VCaP (cell line): ENCODE measurements around the gene EIF4G2.
"Not testable (repeated sequence)": the region's sequence is repeated elsewhere in the genome, so short reads cannot be mapped to it uniquely, and the experiment has no call there.

Experiments
- H3K27ac ChIP-seq: fragments of 450-650 bp; 2 replicates; pipeline ENCODE4 v1.5.1; 2017
- TF ChIP-seq, protein P1 (sequence below): fragments of 450-650 bp; conservative IDR thresholded peaks from 2 replicates; pipeline ENCODE4 v1.5.1; 2017; ENCODE audit warnings: mild to moderate bottlenecking, moderate library complexity

EIF4G2 gene

DNA sequence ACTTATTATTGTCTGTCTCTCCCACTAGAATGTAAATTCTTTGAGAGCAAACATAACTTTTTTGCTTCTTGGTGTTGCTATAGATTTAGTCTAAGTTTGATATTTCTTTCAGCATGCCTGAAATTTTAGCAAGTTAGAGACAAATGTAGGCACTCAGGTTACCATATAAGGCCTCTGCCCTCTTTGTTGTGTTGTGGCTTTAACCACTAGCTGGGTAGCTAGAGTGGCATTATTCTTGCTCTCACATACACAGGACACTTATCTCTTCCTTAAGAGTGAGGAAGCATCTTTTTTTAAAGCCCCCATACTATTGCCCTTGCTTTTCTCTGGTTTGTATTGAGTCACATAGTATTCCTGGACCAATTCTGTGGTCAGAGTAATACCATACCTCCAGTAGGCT is 37.9 kb upstream of the EIF4G2 start:
- TF ChIP-seq, protein P1, sequence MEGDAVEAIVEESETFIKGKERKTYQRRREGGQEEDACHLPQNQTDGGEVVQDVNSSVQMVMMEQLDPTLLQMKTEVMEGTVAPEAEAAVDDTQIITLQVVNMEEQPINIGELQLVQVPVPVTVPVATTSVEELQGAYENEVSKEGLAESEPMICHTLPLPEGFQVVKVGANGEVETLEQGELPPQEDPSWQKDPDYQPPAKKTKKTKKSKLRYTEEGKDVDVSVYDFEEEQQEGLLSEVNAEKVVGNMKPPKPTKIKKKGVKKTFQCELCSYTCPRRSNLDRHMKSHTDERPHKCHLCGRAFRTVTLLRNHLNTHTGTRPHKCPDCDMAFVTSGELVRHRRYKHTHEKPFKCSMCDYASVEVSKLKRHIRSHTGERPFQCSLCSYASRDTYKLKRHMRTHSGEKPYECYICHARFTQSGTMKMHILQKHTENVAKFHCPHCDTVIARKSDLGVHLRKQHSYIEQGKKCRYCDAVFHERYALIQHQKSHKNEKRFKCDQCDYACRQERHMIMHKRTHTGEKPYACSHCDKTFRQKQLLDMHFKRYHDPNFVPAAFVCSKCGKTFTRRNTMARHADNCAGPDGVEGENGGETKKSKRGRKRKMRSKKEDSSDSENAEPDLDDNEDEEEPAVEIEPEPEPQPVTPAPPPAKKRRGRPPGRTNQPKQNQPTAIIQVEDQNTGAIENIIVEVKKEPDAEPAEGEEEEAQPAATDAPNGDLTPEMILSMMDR, result no peak

DNA sequence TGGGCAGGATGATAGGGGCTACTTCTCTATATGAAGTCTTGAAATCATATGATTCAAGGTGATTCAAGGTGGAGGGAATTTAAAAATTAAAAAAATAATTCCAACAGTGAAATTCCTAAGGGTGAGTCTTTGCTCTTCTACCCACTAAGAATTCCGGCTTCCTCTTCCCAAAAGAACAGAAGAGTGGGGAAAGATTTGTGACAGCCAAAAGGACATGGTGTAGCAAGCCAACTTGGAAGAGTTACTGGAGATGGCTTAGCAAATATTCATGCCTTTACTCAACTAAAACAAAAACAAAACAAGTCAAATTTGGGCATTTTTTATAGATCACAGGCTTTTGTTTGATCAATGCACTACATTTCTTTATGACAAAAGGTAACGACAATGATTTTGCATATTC is 36.9 kb upstream of the EIF4G2 start:
- TF ChIP-seq, protein P1, result no peak
- peak overlapping the region; percentile 17; the same call in 1 of the 2 replicates for H3K27ac ChIP-seq

More for the DNA sequence above, 37.9 kb upstream of the EIF4G2 start:
- no peak overlapping the region for H3K27ac ChIP-seq

DNA sequence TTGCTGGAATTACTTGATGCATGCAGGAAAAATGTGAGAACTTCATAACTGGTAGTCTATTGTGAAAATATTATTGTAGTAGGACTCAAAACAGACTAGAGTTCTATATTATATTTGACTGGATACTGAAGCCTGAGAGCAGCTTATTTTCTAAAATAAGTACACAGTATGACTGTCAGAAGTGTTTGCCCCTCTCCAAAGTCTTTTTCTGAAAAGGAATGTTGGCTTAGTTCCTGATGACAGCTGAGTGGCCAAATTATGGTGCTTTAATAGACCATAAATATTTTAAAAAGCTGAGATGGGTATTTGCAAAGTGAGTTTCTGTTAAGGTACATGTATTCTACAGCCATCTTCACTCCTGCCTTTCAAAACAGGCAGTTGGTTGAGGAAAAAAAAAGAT is 36.1 kb upstream of the EIF4G2 start:
- TF ChIP-seq, protein P1, result no peak
- H3K27ac ChIP-seq, result peak overlapping the region; percentile 17; the same call in 1 of the 2 replicates

DNA sequence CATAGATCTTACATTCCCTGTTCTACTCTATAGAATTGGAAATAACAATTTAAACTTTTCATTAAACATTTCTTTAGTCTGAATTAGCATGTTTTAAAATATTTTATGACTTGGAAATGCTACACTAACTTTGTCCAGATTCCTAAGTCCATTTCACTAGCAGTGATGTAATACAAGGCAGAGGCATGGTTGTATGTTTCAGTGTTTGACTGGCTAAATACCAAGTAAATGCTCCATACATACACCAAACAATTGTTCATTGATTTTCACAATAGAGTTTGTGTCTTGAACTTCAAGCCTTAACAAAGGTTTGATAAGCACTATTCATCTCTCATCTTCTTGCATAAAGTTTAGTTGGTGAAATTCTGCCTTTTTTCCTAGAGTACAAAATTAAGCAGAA is 35.6 kb upstream of the EIF4G2 start:
- H3K27ac ChIP-seq, result peak overlapping the region; percentile 17; the same call in 1 of the 2 replicates
- TF ChIP-seq, protein P1, result no peak

DNA sequence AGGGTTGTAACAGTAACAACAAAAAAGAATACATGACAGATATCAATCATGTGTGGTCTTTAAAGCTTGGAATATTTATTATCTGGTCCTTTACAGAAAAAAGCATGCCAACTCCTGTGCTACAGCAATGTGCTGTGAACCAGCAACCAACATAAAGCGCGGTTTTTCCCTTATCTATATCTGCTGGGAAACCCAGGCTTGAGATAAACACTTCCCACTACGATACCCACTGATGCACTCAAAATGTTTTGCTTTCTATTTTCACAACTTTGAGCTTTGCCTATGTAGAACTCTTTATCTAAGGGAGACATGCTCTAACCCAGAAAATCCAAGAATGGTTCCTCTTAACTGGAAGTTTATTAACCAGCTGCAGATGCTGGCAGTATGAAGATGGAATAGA is 30.2 kb upstream of the EIF4G2 start:
- TF ChIP-seq, protein P1, result no peak
- H3K27ac ChIP-seq, result no peak overlapping the region

DNA sequence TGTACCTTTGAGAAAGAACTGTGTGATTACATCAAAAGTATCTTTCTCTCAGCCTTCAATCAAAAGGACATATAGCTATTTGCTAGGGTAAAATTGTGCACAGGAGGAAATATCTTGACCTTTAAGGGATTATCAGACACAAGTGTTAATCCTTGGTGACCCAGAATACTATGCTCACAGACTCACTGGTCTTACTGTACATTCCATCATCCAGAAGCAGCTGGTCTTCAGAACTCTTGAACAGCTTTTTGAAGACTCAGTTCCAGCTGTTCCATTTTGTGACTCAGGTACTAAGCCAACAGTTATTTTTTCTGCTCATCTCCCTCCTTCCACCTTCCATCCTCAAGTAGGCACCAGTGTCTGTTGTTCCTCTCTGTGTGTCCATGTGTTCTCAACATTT is 29.4 kb upstream of the EIF4G2 start:
- no peak overlapping the region for H3K27ac ChIP-seq
- TF ChIP-seq, protein P1, result no peak

DNA sequence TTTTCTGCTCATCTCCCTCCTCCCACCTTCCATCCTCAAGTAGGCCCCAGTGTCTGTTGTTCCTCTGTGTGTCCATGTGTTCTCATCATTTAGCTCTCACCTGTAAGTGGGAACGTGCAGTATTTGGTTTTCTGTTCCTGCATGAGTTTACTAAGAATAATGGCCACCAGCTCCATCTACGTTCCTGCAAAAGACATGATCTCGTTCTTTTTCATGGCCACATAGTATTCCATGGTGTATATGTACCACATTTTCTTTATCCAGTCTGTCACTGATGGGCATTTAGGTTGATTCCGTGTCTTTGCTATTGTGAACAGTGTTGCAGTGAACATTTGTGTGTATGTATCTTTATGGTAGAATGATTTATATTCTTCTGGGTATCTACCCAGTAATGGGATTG is 28.2 kb upstream of the EIF4G2 start:
- not testable (repeated sequence) for H3K27ac ChIP-seq

DNA sequence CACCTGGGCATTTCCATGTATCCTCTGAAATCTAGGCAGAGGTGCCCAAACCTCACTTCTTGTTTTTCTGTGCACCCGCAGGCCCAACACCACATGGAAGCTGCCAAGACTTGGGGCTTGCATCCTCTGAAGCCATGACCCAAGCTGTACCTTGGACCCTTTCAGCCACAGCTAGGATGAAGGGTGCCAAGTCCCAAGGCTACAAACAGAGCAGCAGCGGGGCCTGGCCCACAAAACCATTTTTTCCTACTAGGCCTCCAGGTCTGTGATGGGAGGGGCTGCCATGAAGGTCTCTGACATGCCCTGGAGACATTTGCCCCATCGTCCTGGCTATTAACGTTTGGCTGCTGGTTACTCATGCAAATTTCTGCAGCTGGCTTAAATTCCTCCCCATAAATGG is 20.4 kb upstream of the EIF4G2 start:
- H3K27ac ChIP-seq, result no peak overlapping the region
- TF ChIP-seq, protein P1, result no peak
